ENCODE measurements around the gene PDE4D. TPM values are rescaled to one million over a fixed set of nuclear protein-coding genes. Genes with fewer than 3 reads are reported as not detected.

The PDE4D gene
- total RNA-seq, 1 experiment from 2014 or later, result 3.6 TPM

DNA sequence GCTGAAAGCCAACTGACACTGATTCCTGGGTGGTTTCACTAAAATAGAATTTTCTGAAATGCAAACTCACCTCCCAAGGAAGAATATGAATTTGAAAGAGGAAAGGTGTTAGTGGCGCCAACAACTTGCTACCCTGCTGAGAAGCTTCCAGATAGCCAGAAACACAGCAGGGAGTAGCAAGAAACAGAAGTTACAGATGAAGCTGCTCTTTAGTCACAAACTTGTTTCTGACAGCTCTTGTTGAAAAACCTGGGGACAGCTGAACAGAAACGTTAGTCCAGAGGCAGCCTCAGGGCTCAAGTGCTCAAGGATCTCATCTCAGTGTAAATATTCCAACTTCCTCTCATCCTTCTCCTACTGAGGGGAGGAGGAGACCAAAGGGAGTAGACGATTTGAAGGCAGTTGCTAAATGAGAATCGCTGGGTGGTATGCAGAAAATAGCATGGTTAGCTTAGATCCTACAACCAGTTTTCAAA lies 184.1 kb downstream of the PDE4D start:
- Histone ChIP-seq H3K36me3 (ENCODE audit: low read depth, low read length) (no peaks in the 10 kb centered on the region), H3K79me2 (ENCODE audit: low read length) (no peaks in the 10 kb centered on the region), H4K20me1 (ENCODE audit: low read length) (no peaks in the 10 kb centered on the region), H3K9ac (ENCODE audit: low read length) (no peak overlapping the region), H3K9me2 (replicated peaks; ENCODE audit: low read length) (no peaks in the 10 kb centered on the region), H3K4me1 (ENCODE audit: insufficient read depth, low read length) (no peaks in the 10 kb centered on the region), H3K9me3 (ENCODE audit: low read length) (no peaks in the 10 kb centered on the region), H2AFZ (ENCODE audit: low read length) (no peak overlapping the region), H3K4me3 (ENCODE audit: low read length) (no peak overlapping the region), H3F3A (ENCODE audit: low read length, unreplicated experiment) (no peaks in the 10 kb centered on the region), H3K27me3 (ENCODE audit: low read length) (no peaks in the 10 kb centered on the region), H3K27ac (ENCODE audit: low read length) (no peak overlapping the region), H3K4me2 (ENCODE audit: low read length) (no peak overlapping the region)
- intact Hi-C loops (cut with micrococcal nuclease), result no loop called here
- POLR2A ChIA-PET (ENCODE audit: unreplicated experiment), result no interaction called here
- BruUV-seq (replicated peaks), result no TSS peak
- ATAC-seq, result no peak
- CTCF ChIA-PET, result no interaction called here
- no peak for TF ChIP-seq EZH2phosphoT487 (IDR thresholded peaks at IDR 0.05; ENCODE audit: borderline replicate concordance, low read length)
- no peak for TF ChIP-seq EZH2 (IDR thresholded peaks at IDR 0.05; ENCODE audit: low read length, unreplicated experiment)
- TF ChIP-seq, protein P1, sequence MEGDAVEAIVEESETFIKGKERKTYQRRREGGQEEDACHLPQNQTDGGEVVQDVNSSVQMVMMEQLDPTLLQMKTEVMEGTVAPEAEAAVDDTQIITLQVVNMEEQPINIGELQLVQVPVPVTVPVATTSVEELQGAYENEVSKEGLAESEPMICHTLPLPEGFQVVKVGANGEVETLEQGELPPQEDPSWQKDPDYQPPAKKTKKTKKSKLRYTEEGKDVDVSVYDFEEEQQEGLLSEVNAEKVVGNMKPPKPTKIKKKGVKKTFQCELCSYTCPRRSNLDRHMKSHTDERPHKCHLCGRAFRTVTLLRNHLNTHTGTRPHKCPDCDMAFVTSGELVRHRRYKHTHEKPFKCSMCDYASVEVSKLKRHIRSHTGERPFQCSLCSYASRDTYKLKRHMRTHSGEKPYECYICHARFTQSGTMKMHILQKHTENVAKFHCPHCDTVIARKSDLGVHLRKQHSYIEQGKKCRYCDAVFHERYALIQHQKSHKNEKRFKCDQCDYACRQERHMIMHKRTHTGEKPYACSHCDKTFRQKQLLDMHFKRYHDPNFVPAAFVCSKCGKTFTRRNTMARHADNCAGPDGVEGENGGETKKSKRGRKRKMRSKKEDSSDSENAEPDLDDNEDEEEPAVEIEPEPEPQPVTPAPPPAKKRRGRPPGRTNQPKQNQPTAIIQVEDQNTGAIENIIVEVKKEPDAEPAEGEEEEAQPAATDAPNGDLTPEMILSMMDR (conservative IDR thresholded peaks at IDR 0.05; ENCODE audit: low read depth, low read length), result no peak
- DNase-seq, result no peak

DNA sequence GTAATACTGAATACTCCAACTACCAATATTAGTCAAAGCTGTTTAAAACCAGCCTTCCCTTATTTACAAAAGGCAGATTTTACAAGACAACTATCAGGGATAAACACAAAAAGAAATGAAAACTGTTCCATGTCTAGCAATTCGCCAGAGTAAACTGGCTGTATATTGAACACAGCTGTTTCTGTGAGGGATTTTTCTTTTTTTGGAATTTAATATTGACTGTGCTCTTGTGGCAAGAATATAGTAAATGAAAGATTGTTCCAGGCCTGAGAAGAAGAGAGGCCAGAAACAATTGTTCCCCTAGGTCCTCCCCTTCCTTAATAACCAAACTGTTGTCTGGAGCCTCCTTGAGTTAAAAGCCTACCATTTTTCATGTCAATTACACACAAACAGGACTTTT lies 188.6 kb downstream of the PDE4D start:
- H3K4me3 ChIP-seq (ENCODE audit: low read length), result no peak overlapping the region
- intact Hi-C loops (cut with micrococcal nuclease), result no loop called here
- no peaks in the 10 kb centered on the region for H4K20me1 ChIP-seq (ENCODE audit: low read length)
- no peak overlapping the region for H3K9ac ChIP-seq (ENCODE audit: low read length)
- no peaks in the 10 kb centered on the region for H3K79me2 ChIP-seq (ENCODE audit: low read length)
- CTCF ChIA-PET, result no interaction called here
- DNase-seq (no peak), ATAC-seq (no peak)
- POLR2A ChIA-PET (ENCODE audit: unreplicated experiment), result no interaction called here
- H3K9me2 ChIP-seq (replicated peaks; ENCODE audit: low read length), result no peaks in the 10 kb centered on the region
- H3K4me2 ChIP-seq (ENCODE audit: low read length), result no peak overlapping the region
- H2AFZ ChIP-seq (ENCODE audit: low read length), result no peak overlapping the region
- BruUV-seq (replicated peaks), result no TSS peak
- H3K27ac ChIP-seq (ENCODE audit: low read length), result no peak overlapping the region
- H3K27me3 ChIP-seq (ENCODE audit: low read length), result no peaks in the 10 kb centered on the region
- TF ChIP-seq, protein P1 (conservative IDR thresholded peaks at IDR 0.05; ENCODE audit: low read depth, low read length), result no peak
- TF ChIP-seq EZH2phosphoT487 (IDR thresholded peaks at IDR 0.05; ENCODE audit: borderline replicate concordance, low read length) (no peak), EZH2 (IDR thresholded peaks at IDR 0.05; ENCODE audit: low read length, unreplicated experiment) (no peak)
- H3K36me3 ChIP-seq (ENCODE audit: low read depth, low read length), result no peaks in the 10 kb centered on the region
- H3K9me3 ChIP-seq (ENCODE audit: low read length), result no peaks in the 10 kb centered on the region
- no peaks in the 10 kb centered on the region for H3K4me1 ChIP-seq (ENCODE audit: insufficient read depth, low read length)
- no peaks in the 10 kb centered on the region for H3F3A ChIP-seq (ENCODE audit: low read length, unreplicated experiment)

DNA sequence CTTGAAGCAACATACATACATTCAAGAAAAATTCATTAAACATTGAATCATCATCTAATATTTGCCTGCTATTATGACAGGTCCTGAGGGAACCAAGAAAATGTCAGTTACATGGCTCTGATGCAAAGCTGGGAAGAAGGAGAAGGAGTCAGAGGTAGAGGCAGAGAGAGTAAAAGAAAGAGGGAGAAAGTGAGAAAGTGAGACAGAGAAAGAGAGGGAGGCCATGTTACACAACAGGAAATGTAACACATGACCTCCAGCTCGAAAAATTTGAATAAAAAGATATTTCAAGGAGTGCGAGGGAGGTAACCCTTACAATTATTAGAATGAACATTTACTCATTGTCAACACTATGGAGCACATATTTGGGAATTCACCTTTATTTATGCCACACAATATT lies 189.7 kb downstream of the PDE4D start:
- Histone ChIP-seq H3K9me2 (replicated peaks; ENCODE audit: low read length) (no peaks in the 10 kb centered on the region), H3K27ac (ENCODE audit: low read length) (no peak overlapping the region), H4K20me1 (ENCODE audit: low read length) (no peaks in the 10 kb centered on the region), H2AFZ (ENCODE audit: low read length) (no peak overlapping the region), H3K4me1 (ENCODE audit: insufficient read depth, low read length) (no peaks in the 10 kb centered on the region), H3F3A (ENCODE audit: low read length, unreplicated experiment) (no peaks in the 10 kb centered on the region), H3K27me3 (ENCODE audit: low read length) (no peaks in the 10 kb centered on the region), H3K9ac (ENCODE audit: low read length) (no peak overlapping the region), H3K36me3 (ENCODE audit: low read depth, low read length) (no peaks in the 10 kb centered on the region), H3K9me3 (ENCODE audit: low read length) (no peaks in the 10 kb centered on the region), H3K4me3 (ENCODE audit: low read length) (no peak overlapping the region), H3K79me2 (ENCODE audit: low read length) (no peaks in the 10 kb centered on the region), H3K4me2 (ENCODE audit: low read length) (no peak overlapping the region)
- ChIA-PET CTCF (no interaction called here), POLR2A (ENCODE audit: unreplicated experiment) (no interaction called here)
- no peak for TF ChIP-seq EZH2 (IDR thresholded peaks at IDR 0.05; ENCODE audit: low read length, unreplicated experiment)
- TF ChIP-seq, protein P1 (conservative IDR thresholded peaks at IDR 0.05; ENCODE audit: low read depth, low read length), result no peak
- TF ChIP-seq EZH2phosphoT487 (IDR thresholded peaks at IDR 0.05; ENCODE audit: borderline replicate concordance, low read length), result no peak
- no TSS peak for BruUV-seq (replicated peaks)
- ATAC-seq (no peak; the same call in 1 of the 2 replicates), DNase-seq (no peak)
- intact Hi-C loops (cut with micrococcal nuclease), result no loop called here
